Liver (tissue), 9 donors: ENCODE measurements around the gene SOX18. TPM values are rescaled to one million over a fixed set of nuclear protein-coding genes. Genes with fewer than 3 reads are reported as not detected.

ENCODE experiments used
- DNase-seq: peaks from one replicate; pipeline ENCODE4 v3.0.0-alpha.2; 2017; ENCODE audit warnings: low spot score
- H3K27ac ChIP-seq, 2 donors: one replicate each; pipeline ENCODE4 v1.7.0; 2013; ENCODE audit warnings: inconsistent platforms in 2 of 2, low read length in 2 of 2, control low read depth in 1 of 2, low read depth in 1 of 2, mild to moderate bottlenecking in 1 of 2
- H3K27me3 ChIP-seq, 4 donors: one replicate each; pipeline versions ENCODE4 v1.6.1 to v1.7.0; 2013; ENCODE audit warnings: low read length in 3 of 4, inconsistent platforms in 1 of 4, mild to moderate bottlenecking in 1 of 4, moderate library complexity in 1 of 4; ENCODE audit not compliant: control insufficient read depth in 4 of 4, insufficient read depth in 4 of 4
- H3K36me3 ChIP-seq, 4 donors: one replicate each; pipeline versions ENCODE4 v1.6.1 to v1.7.0; 2013; ENCODE audit warnings: low read length in 3 of 4, mild to moderate bottlenecking in 3 of 4, low read depth in 1 of 4, moderate library complexity in 1 of 4; ENCODE audit not compliant: control insufficient read depth in 4 of 4, insufficient read depth in 3 of 4
- H3K4me1 ChIP-seq, 4 donors: one replicate each; pipeline versions ENCODE4 v1.6.1 to v1.7.0; 2013; ENCODE audit warnings: low read length in 3 of 4, mild to moderate bottlenecking in 3 of 4, moderate library complexity in 1 of 4; ENCODE audit not compliant: control insufficient read depth in 4 of 4, insufficient read depth in 4 of 4
- H3K4me3 ChIP-seq, 3 donors: one replicate each; pipeline versions ENCODE4 v1.6.1 to v1.7.0; 2013; ENCODE audit warnings: low read length in 3 of 3, control low read depth in 1 of 3, low read depth in 1 of 3, mild to moderate bottlenecking in 1 of 3
- H3K9ac ChIP-seq, 2 donors: one replicate each; pipeline ENCODE4 v1.7.0; 2013; ENCODE audit warnings: low read length in 2 of 2, mild to moderate bottlenecking in 2 of 2, moderate library complexity in 2 of 2, control low read depth in 1 of 2, low read depth in 1 of 2
- H3K9me3 ChIP-seq, 4 donors: one replicate each; pipeline versions ENCODE4 v1.6.1 to v1.7.0; 2013; ENCODE audit warnings: low read length in 3 of 4; ENCODE audit not compliant: control insufficient read depth in 4 of 4
- ATF3 ChIP-seq: IDR thresholded peaks from 2 replicates; pipeline ENCODE4 v1.6.1; 2016; ENCODE audit warnings: antibody characterized with exemption
- CTCF ChIP-seq: fragments of 150-350 bp; IDR thresholded peaks from 2 replicates; pipeline ENCODE4 v1.5.1; 2017; ENCODE audit warnings: improper control_type of control experiment, low read depth, low read length; ENCODE audit not compliant: missing input control
- EGR1 ChIP-seq, 2 donors: IDR thresholded peaks; 2 replicates each; pipeline ENCODE4 v1.6.1; 2016 to 2018; ENCODE audit warnings: antibody characterized with exemption in 2 of 2, low read depth in 2 of 2
- FOXA1 ChIP-seq: IDR thresholded peaks from 2 replicates; pipeline ENCODE4 v1.6.1; 2016; ENCODE audit warnings: antibody characterized with exemption
- GABPA ChIP-seq, 2 donors: IDR thresholded peaks in 1 of 2; conservative IDR thresholded peaks in 1 of 2; 2 replicates each; pipeline ENCODE4 v1.6.1; 2016; ENCODE audit warnings: antibody characterized with exemption in 2 of 2, mild to moderate bottlenecking in 1 of 2, moderate library complexity in 1 of 2
- HNF4G ChIP-seq: IDR thresholded peaks from 2 replicates; pipeline ENCODE4 v1.6.1; 2016; ENCODE audit warnings: antibody characterized with exemption
- MAX ChIP-seq: IDR thresholded peaks from 2 replicates; pipeline ENCODE4 v1.6.1; 2016; ENCODE audit warnings: antibody characterized with exemption
- REST ChIP-seq: IDR thresholded peaks from 2 replicates; pipeline ENCODE4 v1.6.1; 2016; ENCODE audit warnings: antibody characterized with exemption, mild to moderate bottlenecking
- TAF1 ChIP-seq: conservative IDR thresholded peaks from 2 replicates; pipeline ENCODE4 v1.6.1; 2016; ENCODE audit warnings: antibody characterized with exemption, mild to moderate bottlenecking
- YY1 ChIP-seq: IDR thresholded peaks from 2 replicates; pipeline ENCODE4 v1.6.1; 2016; ENCODE audit warnings: antibody characterized with exemption, mild to moderate bottlenecking
- ZBTB33 ChIP-seq: IDR thresholded peaks from 2 replicates; pipeline ENCODE4 v1.6.1; 2016; ENCODE audit warnings: antibody characterized with exemption
- WGBS: extraction: QIAGEN DNeasy Blood & Tissue Kit; methylation state at CpG from one replicate; pipeline ENCODE4 v1.1.7; 2013; 5-methylcytosine and 5-hydroxymethylcytosine counted together
- polyA plus RNA-seq, 2 donors: library from polyadenylated mRNA; stranded (reverse) in 1 of 2; unstranded in 1 of 2; fragments of 200-250 nt in 1 of 2; fragments of >200 nt in 1 of 2; fragmentation: Nextera tagmentation in 1 of 2; extraction: Ambion mirVana in 1 of 2; gene quantifications; one replicate each; pipeline versions ENCODE4 v1.2.1 to v1.2.3, GENCODE V29; 2013 to 2015
- total RNA-seq, 2 donors: library from RNA; depleted of rRNA; stranded (reverse); fragments of >200 nt; gene quantifications; one replicate each; pipeline ENCODE4 v1.2.3, GENCODE V29; 2014
- donor health status: healthy.
- donor health status: healthy.
- donor health status: healthy.
- donor health status: healthy.
- donor health status: healthy.

The SOX18 gene
- total and polyA plus RNA-seq, 4 donors = 1.1 to 5.8 (median 2.6) TPM

GRCh38 chr20:64035933-64036345 lies 13.5 kb downstream of the SOX18 start, which contains the start of gene C20orf204:
C20orf204 (plus strand) TSS chr20:64036182; CDS start chr20:64036324, 142 bp downstream.
- DNase-seq = no peak

GRCh38 chr20:64035066-64035932 lies 14.1 kb downstream of the SOX18 start:
- H3K4me1 ChIP-seq = peaks cover 4 to 19% (median 11%) of the 10 kb centered on the region in 4 donors
- H3K27me3 ChIP-seq = peaks cover 0 to 3% (median 0%) of the 10 kb centered on the region in 4 donors
- H3K36me3 ChIP-seq = peaks cover 5 to 35% (median 13%) of the 10 kb centered on the region in 4 donors
- no peak overlapping the region for H3K27ac ChIP-seq
- H3K9ac ChIP-seq = no peak overlapping the region
- H3K4me3 ChIP-seq = no peak overlapping the region
- DNase-seq = no peak
- WGBS = 87% methylated on average over 17 of the region's 17 CpGs
- H3K9me3 ChIP-seq = no peaks in the 10 kb centered on the region
- no peak for TF ChIP-seq FOXA1

More at GRCh38 chr20:64035933-64036345, 13.5 kb downstream of the SOX18 start, which contains the start of gene C20orf204:
- H3K9ac ChIP-seq = no peak within 1 kb of the TSS
- no peaks in the 10 kb centered on the region for H3K9me3 ChIP-seq
- no peak within 1 kb of the TSS for H3K4me3 ChIP-seq
- WGBS = 80% methylated on average over 10 of the region's 10 CpGs
- peaks cover 5 to 29% (median 13%) of the 10 kb centered on the region in 4 donors for H3K36me3 ChIP-seq
- no peak for TF ChIP-seq CTCF
- peaks cover 0 to 3% (median 0%) of the 10 kb centered on the region in 4 donors for H3K27me3 ChIP-seq
- H3K27ac ChIP-seq = no peak within 1 kb of the TSS
- H3K4me1 ChIP-seq = peaks cover 4 to 19% (median 11%) of the 10 kb centered on the region in 4 donors

GRCh38 chr20:64033981-64034493 lies 15.4 kb downstream of the SOX18 start:
- no peak for DNase-seq
- peaks cover 8 to 48% (median 19%) of the 10 kb centered on the region in 4 donors for H3K36me3 ChIP-seq
- no peaks in the 10 kb centered on the region for H3K9me3 ChIP-seq
- TF ChIP-seq ATF3 (no peak), TAF1 (no peak), GABPA (IDR thresholded peaks at IDR 0.05 in 1 of 2, conservative IDR thresholded peaks at IDR 0.05 in 1 of 2) (no peak), MAX (no peak), YY1 (no peak), HNF4G (no peak), ZBTB33 (no peak), REST (no peak), EGR1 (IDR thresholded peaks at IDR 0.05; ENCODE audit: low read depth in 2 of 2) (no peak), CTCF (no peak)
- H3K9ac ChIP-seq = no peak overlapping the region
- WGBS = 80% methylated on average over 11 of the region's 11 CpGs
- H3K27ac ChIP-seq = no peak overlapping the region
- peaks cover 0 to 14% (median 8%) of the 10 kb centered on the region in 4 donors for H3K4me1 ChIP-seq
- no peak overlapping the region for H3K4me3 ChIP-seq
- no peaks in the 10 kb centered on the region for H3K27me3 ChIP-seq
